Natural killer cell (primary cell): ENCODE data around the gene AGAP5. TPM values are rescaled to one million over a fixed set of nuclear protein-coding genes. Genes with fewer than 3 reads are reported as not detected.
"Not testable (repeated sequence)": the region's sequence is repeated elsewhere in the genome, so short reads cannot be mapped to it uniquely, and the experiment has no call there.

Experiments
- ATAC-seq, 3 donors: fragments of 150-1000 bp in 2 of 3; fragments of 200-7000 bp in 1 of 3; cut with Tn5 transposase; 1 replicate in 1 of 3; 2 replicates in 2 of 3; pipeline ENCODE4 v1.10.0; 2021; ENCODE audit warnings: mild to moderate bottlenecking in 2 of 3, moderate library complexity in 2 of 3
- DNase-seq, 2 donors: peaks; one replicate each; pipeline versions ENCODE4 v3.0.0 to v3.0.0-alpha.2; 2013 to 2021; ENCODE audit warnings: mixed read lengths in 1 of 2
- H3K27ac ChIP-seq: one replicate; pipeline ENCODE4 v1.5.1; 2013; ENCODE audit warnings: mild to moderate bottlenecking, low read length
- H3K27me3 ChIP-seq: one replicate; pipeline ENCODE4 v1.6.1; 2013; ENCODE audit warnings: low read length; ENCODE audit not compliant: control insufficient read depth, insufficient read depth
- H3K36me3 ChIP-seq: one replicate; pipeline ENCODE4 v1.6.1; 2013; ENCODE audit warnings: low read length; ENCODE audit not compliant: control insufficient read depth, insufficient read depth
- H3K4me1 ChIP-seq: one replicate; pipeline ENCODE4 v1.6.1; 2013; ENCODE audit warnings: low read length; ENCODE audit not compliant: control insufficient read depth, insufficient read depth
- H3K4me3 ChIP-seq: one replicate; pipeline ENCODE4 v1.5.1; 2013; ENCODE audit warnings: low read length
- H3K9me3 ChIP-seq: one replicate; pipeline ENCODE4 v1.6.1; 2013; ENCODE audit warnings: low read length; ENCODE audit not compliant: control insufficient read depth, insufficient read depth
- H3K27ac Mint-ChIP-seq, 2 donors: one replicate each; pipeline ENCODE4 v1.8.0; 2022; ENCODE audit warnings: mild to moderate bottlenecking in 2 of 2, mixed read lengths in 2 of 2, moderate library complexity in 1 of 2
- H3K27me3 Mint-ChIP-seq, 2 donors: one replicate each; pipeline ENCODE4 v1.8.0; 2022; ENCODE audit warnings: low read depth in 2 of 2, mixed read lengths in 2 of 2
- H3K36me3 Mint-ChIP-seq: one replicate; pipeline ENCODE4 v1.8.0; 2022; ENCODE audit warnings: mixed read lengths
- H3K4me1 Mint-ChIP-seq, 2 donors: one replicate each; pipeline ENCODE4 v1.8.0; 2022; ENCODE audit warnings: mixed read lengths in 2 of 2
- H3K4me3 Mint-ChIP-seq: one replicate; pipeline ENCODE4 v1.8.0; 2022; ENCODE audit warnings: mild to moderate bottlenecking, moderate library complexity, mixed read lengths
- H3K9me3 Mint-ChIP-seq, 2 donors: one replicate each; pipeline ENCODE4 v1.8.0; 2022; ENCODE audit warnings: mixed read lengths in 2 of 2
- WGBS: methylation state at CpG from one replicate; pipeline ENCODE4 v1.1.7; 2013; ENCODE audit warnings: missing lambda C conversion rate; ENCODE audit not compliant: insufficient coverage; 5-methylcytosine and 5-hydroxymethylcytosine counted together
- intact Hi-C: fragments of 100-400 bp; cut with micrococcal nuclease; formaldehyde crosslinking; loops from one replicate; pipeline ENCODE4 v1.14.2; 2022
- total RNA-seq, 4 donors: library from RNA; stranded (reverse); fragments of 120-200 nt in 1 of 4; gene quantifications; one replicate each; pipeline versions ENCODE4 v1.2.3 to v1.2.4, GENCODE V29; 2013 to 2022
- TF ChIP-seq, protein P1 (sequence below): fragments of 200-600 bp; IDR thresholded peaks from one replicate; pipeline ENCODE4 v1.8.0; 2022; ENCODE audit warnings: antibody characterized with exemption

Gene AGAP5
- total RNA-seq, 3 donors from 2014 or later (not counting 1 experiment from before 2014, with no cell fraction given): 8.4 to 14.6 (median 9.4) TPM

DNA sequence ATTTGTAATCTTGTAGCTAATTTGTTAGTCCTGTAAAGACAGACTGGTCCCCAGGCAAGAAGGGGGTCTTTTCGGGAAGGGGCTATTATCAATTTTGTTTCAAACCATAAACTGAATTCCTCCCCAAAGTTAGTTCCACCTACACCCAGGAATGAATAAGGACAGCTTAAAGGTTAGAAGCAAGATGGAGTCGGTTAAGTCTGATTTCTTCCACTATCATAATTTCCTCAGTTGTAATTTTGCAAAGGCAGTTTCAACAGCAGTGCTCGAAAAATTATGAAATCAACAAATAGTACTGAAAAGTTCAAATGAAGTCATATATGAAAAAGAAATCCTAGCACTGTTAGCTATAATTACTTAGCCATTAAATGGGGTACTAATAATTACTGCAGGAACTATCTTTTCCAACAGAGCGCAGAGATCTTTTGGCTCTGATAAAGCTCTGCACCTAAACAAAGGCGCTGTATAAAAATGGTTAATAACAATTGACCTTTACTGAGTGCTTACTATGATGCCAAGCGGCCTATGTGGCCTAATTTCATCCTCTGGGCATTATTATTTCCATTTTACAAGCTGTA is 45.5 kb upstream of the AGAP5 start:
- Mint-ChIP-seq H3K27ac (peak overlapping the region; percentile 98 to 99), H3K9me3 (no peaks in the 10 kb centered on the region), H3K4me3 (peak overlapping the region; percentile 100), H3K36me3 (no peaks in the 10 kb centered on the region), H3K27me3 (no peaks in the 10 kb centered on the region), H3K4me1 (peaks cover 27 to 32% of the 10 kb centered on the region in 2 donors)
- Histone ChIP-seq H3K4me1 (peaks cover 22% of the 10 kb centered on the region), H3K27ac (peak overlapping the region; percentile 92), H3K4me3 (peak overlapping the region; percentile 73), H3K9me3 (no peaks in the 10 kb centered on the region), H3K27me3 (no peaks in the 10 kb centered on the region), H3K36me3 (peaks cover 4% of the 10 kb centered on the region)
- 40% methylated on average over 4 of the region's 6 CpGs for WGBS
- ATAC-seq (no peak), DNase-seq (no peak)
- intact Hi-C loops: no loop called here
- TF ChIP-seq, protein P1, sequence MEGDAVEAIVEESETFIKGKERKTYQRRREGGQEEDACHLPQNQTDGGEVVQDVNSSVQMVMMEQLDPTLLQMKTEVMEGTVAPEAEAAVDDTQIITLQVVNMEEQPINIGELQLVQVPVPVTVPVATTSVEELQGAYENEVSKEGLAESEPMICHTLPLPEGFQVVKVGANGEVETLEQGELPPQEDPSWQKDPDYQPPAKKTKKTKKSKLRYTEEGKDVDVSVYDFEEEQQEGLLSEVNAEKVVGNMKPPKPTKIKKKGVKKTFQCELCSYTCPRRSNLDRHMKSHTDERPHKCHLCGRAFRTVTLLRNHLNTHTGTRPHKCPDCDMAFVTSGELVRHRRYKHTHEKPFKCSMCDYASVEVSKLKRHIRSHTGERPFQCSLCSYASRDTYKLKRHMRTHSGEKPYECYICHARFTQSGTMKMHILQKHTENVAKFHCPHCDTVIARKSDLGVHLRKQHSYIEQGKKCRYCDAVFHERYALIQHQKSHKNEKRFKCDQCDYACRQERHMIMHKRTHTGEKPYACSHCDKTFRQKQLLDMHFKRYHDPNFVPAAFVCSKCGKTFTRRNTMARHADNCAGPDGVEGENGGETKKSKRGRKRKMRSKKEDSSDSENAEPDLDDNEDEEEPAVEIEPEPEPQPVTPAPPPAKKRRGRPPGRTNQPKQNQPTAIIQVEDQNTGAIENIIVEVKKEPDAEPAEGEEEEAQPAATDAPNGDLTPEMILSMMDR: no peak

DNA sequence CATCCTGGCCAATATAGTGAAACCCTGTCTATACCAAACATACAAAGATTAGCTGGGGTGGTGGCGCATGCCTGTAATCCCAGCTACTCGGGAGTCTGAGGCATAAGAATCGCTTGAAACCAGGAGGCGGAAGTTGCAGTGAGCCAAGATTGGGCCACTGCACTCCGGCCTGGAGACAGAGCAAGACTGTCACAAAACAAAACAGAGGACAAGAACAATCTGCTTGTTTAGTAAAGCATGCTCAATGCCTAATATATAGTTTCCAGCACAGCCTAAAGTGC is 44.5 kb upstream of the AGAP5 start:
- Mint-ChIP-seq H3K9me3 (no peaks in the 10 kb centered on the region), H3K36me3 (no peaks in the 10 kb centered on the region), H3K4me1 (peaks cover 27 to 32% of the 10 kb centered on the region in 2 donors), H3K27ac (peak overlapping the region; percentile 98 to 99), H3K27me3 (no peaks in the 10 kb centered on the region), H3K4me3 (peak overlapping the region; percentile 65)
- 98% methylated on average over 5 of the region's 5 CpGs for WGBS
- H3K4me1 ChIP-seq: peaks cover 22% of the 10 kb centered on the region
- intact Hi-C loops: no loop called here
- H3K27me3 ChIP-seq: no peaks in the 10 kb centered on the region
- ATAC-seq (no peak), DNase-seq (no peak)
- TF ChIP-seq, protein P1: no peak
- H3K4me3 ChIP-seq: no peak overlapping the region
- H3K27ac ChIP-seq: no peak overlapping the region
- peaks cover 4% of the 10 kb centered on the region for H3K36me3 ChIP-seq
- H3K9me3 ChIP-seq: no peaks in the 10 kb centered on the region

GRCh38 chr10:73740501-73741254 is 42.8 kb upstream of the AGAP5 start:
- H3K27ac ChIP-seq, intact Hi-C loops, H3K4me3 ChIP-seq, ATAC-seq, H3K9me3 ChIP-seq, H3K27ac Mint-ChIP-seq, DNase-seq, H3K9me3 Mint-ChIP-seq, H3K27me3 Mint-ChIP-seq, H3K4me3 Mint-ChIP-seq, H3K36me3 Mint-ChIP-seq, H3K36me3 ChIP-seq, H3K27me3 ChIP-seq: not testable (repeated sequence)
- H3K4me1 Mint-ChIP-seq: peaks cover 21 to 23% of the 10 kb centered on the region in 2 donors
- peaks cover 20% of the 10 kb centered on the region for H3K4me1 ChIP-seq
- over 99% methylated on average over 16 of the region's 18 CpGs for WGBS

DNA sequence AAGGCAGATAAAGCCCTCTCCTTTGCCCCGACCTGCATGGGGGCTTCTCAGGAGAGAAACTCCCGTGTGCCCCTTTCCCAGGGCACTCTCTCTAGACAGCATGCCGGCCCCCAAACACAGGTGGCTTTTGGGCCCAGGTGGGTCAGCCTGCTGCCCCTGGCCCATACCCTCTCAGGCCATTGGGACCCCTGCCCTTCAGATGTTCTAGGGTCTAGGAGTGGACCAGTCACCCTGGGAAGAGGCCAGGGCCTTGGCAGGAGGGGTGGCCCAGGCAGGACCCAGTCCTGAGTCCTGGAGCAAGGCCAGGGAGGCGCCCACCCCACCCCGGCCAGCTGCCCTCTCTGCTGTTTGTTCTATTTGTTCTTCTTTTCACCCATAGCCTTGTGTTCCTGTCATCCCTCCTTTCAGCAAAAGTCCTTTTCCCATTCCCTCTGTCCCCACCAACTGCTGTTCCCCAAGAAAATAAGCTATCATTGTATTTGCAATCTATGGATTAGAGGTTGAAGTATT is 36.9 kb upstream of the AGAP5 start:
- intact Hi-C loops: no loop called here
- peak overlapping the region in 1 of 2 donors; percentile 74 for H3K27ac Mint-ChIP-seq
- Histone ChIP-seq H3K27me3 (no peaks in the 10 kb centered on the region), H3K9me3 (no peaks in the 10 kb centered on the region), H3K4me3 (no peak overlapping the region), H3K36me3 (peaks cover 13% of the 10 kb centered on the region), H3K27ac (no peak overlapping the region), H3K4me1 (peaks cover 14% of the 10 kb centered on the region)
- no peaks in the 10 kb centered on the region for H3K9me3 Mint-ChIP-seq
- TF ChIP-seq, protein P1: no peak
- no peaks in the 10 kb centered on the region for H3K27me3 Mint-ChIP-seq
- peaks cover 12 to 18% of the 10 kb centered on the region in 2 donors for H3K4me1 Mint-ChIP-seq
- DNase-seq (no peak), ATAC-seq (no peak)
- H3K36me3 Mint-ChIP-seq: no peaks in the 10 kb centered on the region
- WGBS: 91% methylated on average over 5 of the region's 5 CpGs
- no peak overlapping the region for H3K4me3 Mint-ChIP-seq
